Measurements from ENCODE around the gene RTN4.
"Not testable (repeated sequence)": the region's sequence is repeated elsewhere in the genome, so short reads cannot be mapped to it uniquely, and the experiment has no call there.

Gene RTN4

GRCh38 chr2:55073000-55073983 is 23.0 kb upstream of the RTN4 start:
- DNase-seq = no peak

DNA sequence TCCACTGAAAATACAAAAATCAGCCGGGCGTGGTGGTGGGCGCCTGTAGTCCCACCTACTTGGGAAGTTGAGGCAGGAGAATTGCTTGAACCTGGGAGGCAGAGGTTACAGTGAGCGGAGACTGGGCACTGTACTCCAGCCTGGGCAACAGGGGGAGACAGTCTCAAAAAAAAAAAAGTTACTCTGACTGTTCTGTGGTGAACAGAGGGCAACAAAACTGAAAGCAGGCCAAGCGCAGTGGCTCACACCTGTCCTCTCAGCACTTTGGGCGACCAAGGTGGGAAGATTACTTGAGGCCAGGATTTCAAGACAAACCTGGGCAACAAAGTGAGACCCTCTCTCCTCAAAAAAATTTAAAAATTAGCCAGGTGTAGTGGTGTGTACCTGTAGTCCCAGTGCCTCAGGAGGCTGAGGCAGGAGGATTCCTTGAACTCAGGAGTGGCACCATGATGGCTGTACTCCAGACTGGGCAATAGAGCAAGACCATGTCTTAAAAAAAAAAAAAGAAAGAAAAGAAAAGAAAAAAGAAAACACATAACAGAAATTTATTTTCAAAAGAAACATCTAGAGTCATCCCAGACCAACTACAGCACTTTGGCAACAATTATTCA is 13.6 kb upstream of the RTN4 start:
- no peak for DNase-seq

GRCh38 chr2:55063226-55063625 is 13.0 kb upstream of the RTN4 start:
- no peak for DNase-seq

- no peak for DNase-seq
Measured at GRCh38 chr2:55062754-55063153, 12.5 kb upstream of the RTN4 start.

- DNase-seq = no peak
Measured at GRCh38 chr2:55061523-55062344, 11.5 kb upstream of the RTN4 start.

- no peak for DNase-seq
Measured at GRCh38 chr2:55059793-55060192, 9.5 kb upstream of the RTN4 start.

DNA sequence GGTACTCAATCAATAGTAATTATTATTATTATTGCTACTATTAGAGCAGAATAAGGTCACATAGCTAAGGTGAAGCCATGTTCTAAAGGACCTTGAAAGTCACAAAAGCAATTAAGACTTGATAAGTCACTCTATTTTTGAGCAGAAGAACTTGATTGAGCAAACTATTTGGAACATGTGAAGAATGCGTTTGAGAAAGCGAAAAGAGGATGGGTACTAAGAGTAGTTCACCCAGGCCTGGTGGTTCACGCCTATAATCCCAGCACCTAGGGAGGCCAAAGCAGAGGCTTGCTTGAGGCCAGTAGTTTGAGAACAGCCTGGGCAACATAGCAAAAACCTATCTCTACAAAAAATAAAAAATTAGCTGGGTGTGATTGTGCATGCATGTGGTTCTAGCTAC is 7.2 kb upstream of the RTN4 start:
- no peak for DNase-seq

GRCh38 chr2:55056024-55056521 is 5.8 kb upstream of the RTN4 start:
- no peak for DNase-seq

DNA sequence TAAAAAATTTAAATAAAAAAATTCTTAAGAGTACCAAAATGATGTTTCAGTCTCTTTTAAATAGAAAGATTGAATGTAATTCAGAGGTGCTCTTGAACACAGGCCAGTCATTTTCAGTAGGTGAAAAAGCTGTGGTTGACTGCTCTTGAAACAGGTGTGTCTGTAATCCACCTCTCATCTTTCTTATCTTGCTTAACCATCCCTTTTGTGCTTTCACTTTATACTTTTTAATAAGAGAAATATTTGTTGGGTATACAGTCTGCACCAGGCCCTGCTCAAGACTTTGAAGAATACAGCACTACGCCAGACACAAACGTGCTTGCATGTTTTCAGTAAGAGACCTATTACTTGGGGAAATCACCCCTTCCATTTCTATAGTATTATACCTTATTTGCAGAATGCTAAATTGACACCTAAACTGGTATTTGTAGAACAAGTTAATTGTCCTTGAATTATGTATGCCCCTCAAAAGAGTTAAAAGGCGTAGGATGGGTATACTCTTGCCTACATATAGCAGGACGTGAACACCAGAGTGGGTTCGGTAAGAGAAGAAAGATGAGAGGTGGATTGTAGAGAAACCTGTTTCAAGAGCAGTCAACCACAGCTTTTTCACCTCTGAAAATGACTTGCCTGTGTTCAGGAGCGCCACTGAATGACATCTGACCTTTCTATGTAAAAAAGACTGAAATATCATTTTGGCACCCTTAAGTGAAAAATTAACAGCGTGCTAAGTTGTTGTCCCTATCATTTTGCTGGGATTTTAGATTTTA is 4.0 kb upstream of the RTN4 start:
- no peak for DNase-seq

DNA sequence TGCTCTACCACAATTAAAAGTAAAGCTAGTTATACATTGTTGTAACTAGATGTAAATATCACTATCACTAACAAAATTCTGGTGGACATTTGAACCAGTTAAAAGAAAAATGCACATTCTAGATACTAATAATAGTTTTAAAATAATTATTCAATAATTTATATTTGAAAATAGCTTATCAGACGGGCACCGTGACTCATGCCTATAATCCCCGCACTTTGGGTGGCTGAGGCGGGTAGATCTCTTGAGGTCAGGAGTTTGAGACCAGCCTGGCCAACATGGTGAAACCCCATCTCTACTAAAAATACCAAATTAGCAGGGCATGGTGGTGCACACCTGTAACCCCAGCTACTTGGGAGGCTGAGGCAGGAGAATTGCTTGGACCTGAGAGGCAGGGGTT is 3.0 kb upstream of the RTN4 start:
- not testable (repeated sequence) for DNase-seq

- no peak for DNase-seq
Measured at GRCh38 chr2:55052129-55053061, 2.1 kb upstream of the RTN4 start.

DNA sequence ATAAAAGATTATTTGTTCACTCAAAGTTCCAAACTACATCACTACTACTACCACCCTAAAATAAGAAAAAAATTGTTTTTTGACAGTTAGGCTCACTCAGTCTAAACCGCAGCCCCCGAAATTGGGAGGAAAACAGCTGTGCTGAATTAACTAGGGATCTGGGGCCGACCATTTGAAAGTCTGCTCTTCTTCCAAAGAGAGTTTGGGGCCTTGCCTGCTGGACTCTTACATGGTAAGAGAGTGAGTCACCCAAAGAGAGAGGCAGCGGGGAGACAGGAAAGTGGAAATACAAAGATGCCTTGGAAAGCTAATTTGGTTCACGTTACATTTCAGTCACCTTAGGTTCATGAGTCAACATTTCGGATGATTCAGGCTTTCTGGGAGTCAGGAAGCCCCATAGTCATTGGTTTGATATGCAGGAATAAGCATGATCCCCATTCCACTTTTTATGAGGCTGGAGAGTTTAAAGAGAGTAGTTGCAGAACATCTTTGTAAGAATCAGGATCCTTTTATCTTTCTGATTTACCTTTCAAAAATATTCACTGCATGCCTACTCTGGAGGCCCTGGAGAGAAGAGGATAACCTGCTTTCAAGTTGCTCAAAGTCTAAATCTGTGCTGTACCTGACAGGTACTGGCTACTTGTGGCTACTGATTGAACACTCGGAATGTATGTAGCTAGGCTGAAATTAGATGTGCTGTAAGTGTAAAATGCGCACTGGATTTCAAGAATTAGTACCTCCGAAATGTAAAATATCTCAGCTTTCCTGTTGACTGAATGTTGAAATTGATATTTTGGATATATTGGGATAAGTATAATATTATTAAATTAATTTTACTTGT is 995 bp upstream of the RTN4 start:
- no peak for DNase-seq

GRCh38 chr2:55049821-55050099 is 491 bp downstream of the RTN4 start:
- DNase-seq = peak in 1 of 4 experiments; percentile 13

GRCh38 chr2:55049043-55049820 is 1.0 kb downstream of the RTN4 start:
- peak; percentile 16 to 28 (median 23) for DNase-seq

DNA sequence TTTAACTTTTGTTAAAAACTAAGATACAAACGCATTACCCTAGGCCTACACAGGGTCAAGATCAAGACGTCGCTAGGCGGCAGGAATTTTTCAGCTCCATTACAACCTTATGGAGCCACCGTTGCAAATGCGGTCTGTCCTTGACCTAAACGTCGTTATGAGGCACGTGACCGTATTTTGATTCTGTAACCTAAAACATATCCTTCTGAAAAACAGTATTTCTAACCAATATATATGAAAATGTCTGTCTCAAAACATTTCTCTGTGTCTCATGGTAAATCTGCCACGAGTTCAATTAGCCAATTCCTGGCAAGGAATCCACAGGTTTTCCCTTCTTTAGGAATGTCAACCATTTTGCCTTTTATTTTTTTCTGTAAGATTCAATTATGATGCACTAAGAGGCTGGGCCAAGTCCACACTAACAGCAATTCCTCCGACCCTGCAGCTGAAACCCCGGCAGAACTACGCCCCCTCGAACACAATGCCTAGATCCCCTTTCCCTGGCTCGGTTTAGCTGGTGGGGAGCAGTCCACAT is 1.7 kb downstream of the RTN4 start:
- no peak for DNase-seq

GRCh38 chr2:55047677-55048299 is 2.5 kb downstream of the RTN4 start:
- DNase-seq = no peak

DNA sequence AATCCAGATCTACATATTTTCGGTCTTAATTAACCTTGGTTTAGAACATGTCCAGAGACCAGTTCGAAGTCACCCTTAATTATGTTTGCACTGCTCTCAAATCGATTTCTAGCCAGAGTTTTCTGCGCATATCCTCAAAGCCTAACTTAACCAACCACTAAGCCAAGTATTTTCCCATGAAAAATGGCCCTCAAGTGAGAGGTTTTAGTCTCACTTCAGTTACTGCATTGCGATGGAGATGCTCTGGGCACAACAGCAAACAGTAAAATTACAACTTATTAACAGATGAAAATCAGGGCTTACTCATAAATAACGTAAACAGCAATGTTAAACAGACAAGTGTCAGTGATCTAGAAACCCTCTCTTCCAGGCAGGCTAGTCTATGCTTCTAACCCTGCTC is 4.5 kb downstream of the RTN4 start:
- no peak for DNase-seq

GRCh38 chr2:55043841-55044240 is 6.4 kb downstream of the RTN4 start:
- no peak for DNase-seq

DNA sequence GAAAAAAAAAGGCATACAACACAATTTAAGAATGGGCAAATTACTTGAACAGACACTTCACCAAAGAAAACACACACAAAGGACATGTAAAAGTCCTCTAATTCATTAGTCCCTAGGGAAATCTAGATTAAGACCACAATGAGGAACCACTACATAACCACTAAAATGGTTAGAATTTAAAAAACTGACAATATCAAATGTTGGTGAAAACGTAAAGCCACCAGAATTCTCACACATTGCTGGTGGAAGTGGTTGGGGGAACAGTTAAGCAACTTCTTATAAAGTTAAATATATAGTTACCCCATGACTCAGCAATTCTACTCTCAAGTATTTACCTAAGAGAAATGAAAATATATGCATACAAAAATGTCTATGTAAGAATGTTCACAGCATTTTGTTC is 11.8 kb downstream of the RTN4 start:
- no peak for DNase-seq

Data from activated CD4-positive, CD25-positive, alpha-beta regulatory T cell (primary cell).